ENCODE results near the gene ZNF580. TPM values are rescaled to one million over a fixed set of nuclear protein-coding genes. Genes with fewer than 3 reads are reported as not detected.

Gene ZNF580
- total and polyA plus RNA-seq, 2 of the 13 experiments (the other 11 are each of a cell fraction or from before 2014, with no cell fraction given) = 4.4 to 6.0 TPM

DNA sequence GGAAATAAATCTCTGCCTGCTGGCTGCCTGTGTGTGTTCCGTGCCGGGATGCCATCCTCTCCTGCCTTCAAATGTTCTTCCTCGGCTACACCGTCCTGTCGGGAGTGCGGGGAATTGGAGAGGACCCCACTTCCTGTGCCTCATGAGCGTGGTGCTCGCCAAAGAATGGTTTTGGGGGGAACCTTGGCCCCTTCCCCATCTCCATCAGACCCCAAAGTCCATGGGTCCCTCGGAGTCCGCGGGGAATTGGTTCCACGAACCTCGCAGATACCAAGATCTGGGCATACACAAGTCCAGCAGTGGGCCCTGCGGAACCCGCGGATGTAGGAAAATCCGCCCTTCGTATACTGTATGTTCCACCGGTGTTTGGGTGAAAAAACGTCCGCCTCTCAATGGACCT lies 37.7 kb upstream of the ZNF580 start:
- ATAC-seq (no peak), FAIRE-seq (no peak), DNase-seq (ENCODE audit: low spot score) (no peak)
- H3K9me3 ChIP-seq (ENCODE audit: low read length) = no peaks in the 10 kb centered on the region
- H3K27ac ChIP-seq (ENCODE audit: extremely low read length, insufficient read depth, low read length) = no peak overlapping the region
- H3K36me3 ChIP-seq (replicated peaks in 1 of 2; ENCODE audit: control insufficient read depth in 1 of 2, insufficient read depth in 2 of 2, low read length in 2 of 2) = peaks cover 0 to 4% of the 10 kb centered on the region in 2 experiments; a peak in 2 of 5 replicates
- in situ Hi-C loops (cut with HindIII; ENCODE audit: extremely low pct_ligation_motif_present, low pct_unique_long_range_greater_than_20kb) (no loop called here), intact Hi-C loops (cut with micrococcal nuclease; ENCODE audit: unreplicated experiment) (loop anchor here (10.0 kb wide), 1 partner anchor 48 kb away; no protein-coding TSS in a partner anchor)
- peaks cover 59% of the 10 kb centered on the region for H3K4me1 ChIP-seq (ENCODE audit: insufficient read depth, low read length)
- TF ChIP-seq CBX1 (IDR thresholded peaks at IDR 0.05; ENCODE audit: low read depth) = no peak
- no peak for TF ChIP-seq HOXA9 (CRISPR knock-in tag; IDR thresholded peaks at IDR 0.05; ENCODE audit: borderline replicate concordance)
- TF ChIP-seq AGO2 (optimal IDR thresholded peaks at IDR 0.05; ENCODE audit: low read depth, low read length) = peak; percentile 6
- TF ChIP-seq ZNF264 (CRISPR knock-in tag; IDR thresholded peaks at IDR 0.05) = no peak
- no peak for TF ChIP-seq ETV5 (CRISPR knock-in tag; IDR thresholded peaks at IDR 0.05; ENCODE audit: borderline replicate concordance)
- TF ChIP-seq ZNF225 (CRISPR knock-in tag; IDR thresholded peaks at IDR 0.05) = no peak
- no peak for TF ChIP-seq CTCF (CRISPR knock-in tag; IDR thresholded peaks at IDR 0.05)
- no peak for TF ChIP-seq ZNF7 (CRISPR knock-in tag; IDR thresholded peaks at IDR 0.05)
- no peak for TF ChIP-seq FOXP4 (CRISPR knock-in tag; IDR thresholded peaks at IDR 0.05)
- H3K4me3 ChIP-seq (replicated peaks in 1 of 3; ENCODE audit: insufficient read depth in 1 of 3, low read depth in 2 of 3, low read length in 3 of 3) = no peak overlapping the region
- no peak overlapping the region for H2AFZ ChIP-seq (ENCODE audit: low read length)
- H4K20me1 ChIP-seq (ENCODE audit: insufficient read depth, low read length) = 0 out of 2 replicates have a peak, but pooled peaks cover 6% of the 10 kb centered on the region
- WGBS (ENCODE audit: low lambda C conversion rate) = 50% methylated on average over 2 of the region's 21 CpGs
- H3K9ac ChIP-seq (ENCODE audit: insufficient read depth, low read depth, low read length) = no peak overlapping the region
- peaks cover 16% of the 10 kb centered on the region for H3K79me2 ChIP-seq (ENCODE audit: insufficient read depth, low read length)
- H3K27me3 ChIP-seq (ENCODE audit: control insufficient read depth in 1 of 2, insufficient read depth in 2 of 2, low read length in 2 of 2) = no peaks in the 10 kb centered on the region; a peak in 1 of 5 replicates
- H3K4me2 ChIP-seq (ENCODE audit: low read depth, low read length) = no peak overlapping the region
- BruUV-seq (replicated peaks) = no TSS peak
- POLR2A ChIA-PET = no interaction called here
- CTCF ChIA-PET (ENCODE audit: low intra/inter-chr PET ratio, low total read pairs) = no interaction called here
